Uterus (tissue), 2 donors: ENCODE results near the gene SLC35F6.

Experiments
- POLR2A ChIP-seq, 2 donors: fragments of 450-650 bp; IDR thresholded peaks; one replicate each; pipeline ENCODE4 v1.6.1; 2016; ENCODE audit warnings: antibody characterized with exemption in 2 of 2, mild to moderate bottlenecking in 1 of 2, moderate library complexity in 1 of 2
- TF ChIP-seq, protein P1 (sequence below), 4 experiments: fragments of 200-600 bp in 2 of 4; fragments of 450-650 bp in 2 of 4; sonication (generic) in 2 of 4; IDR thresholded peaks; one replicate each; pipeline ENCODE4 v1.5.1; 2016 to 2019; ENCODE audit warnings: antibody characterized with exemption in 4 of 4, mild to moderate bottlenecking in 2 of 4, moderate library complexity in 1 of 4

DNA sequence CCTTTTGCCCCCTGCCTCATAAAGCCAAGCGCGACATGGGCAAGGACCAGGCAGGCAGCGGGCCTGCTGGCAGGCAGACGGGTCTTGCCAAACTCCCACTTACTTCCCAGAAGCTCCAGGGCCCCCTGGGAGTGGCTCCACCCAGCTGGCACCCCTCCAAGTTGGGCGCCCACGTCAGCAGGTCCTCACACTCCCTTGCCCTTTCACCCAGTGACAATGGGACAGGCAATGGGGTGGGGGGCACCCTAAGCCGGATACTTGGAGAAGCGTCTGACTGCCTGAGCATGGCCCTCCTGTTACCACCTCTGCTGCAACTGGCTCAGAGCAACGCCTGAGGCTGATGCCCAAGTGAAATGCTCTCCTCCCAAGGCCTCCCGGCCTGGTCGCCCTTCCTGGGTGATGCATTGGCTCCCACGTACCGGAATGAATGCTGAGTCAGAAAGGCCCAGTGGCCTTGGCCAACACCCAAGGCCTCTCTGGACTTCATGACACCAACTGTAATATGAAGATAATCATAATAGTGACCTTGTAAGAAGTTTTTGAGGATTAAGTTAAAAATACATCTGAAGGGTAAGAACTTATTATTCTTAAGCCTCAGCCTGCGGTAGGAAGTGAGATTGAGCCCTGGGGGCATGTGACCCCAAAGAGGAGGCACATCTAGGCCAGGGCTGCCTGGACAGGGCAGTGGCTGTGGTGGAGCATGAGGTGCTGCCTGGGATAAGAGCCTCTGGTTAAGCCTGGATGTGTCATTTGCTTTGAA lies 39.9 kb upstream of the SLC35F6 start:
- TF ChIP-seq, protein P1, sequence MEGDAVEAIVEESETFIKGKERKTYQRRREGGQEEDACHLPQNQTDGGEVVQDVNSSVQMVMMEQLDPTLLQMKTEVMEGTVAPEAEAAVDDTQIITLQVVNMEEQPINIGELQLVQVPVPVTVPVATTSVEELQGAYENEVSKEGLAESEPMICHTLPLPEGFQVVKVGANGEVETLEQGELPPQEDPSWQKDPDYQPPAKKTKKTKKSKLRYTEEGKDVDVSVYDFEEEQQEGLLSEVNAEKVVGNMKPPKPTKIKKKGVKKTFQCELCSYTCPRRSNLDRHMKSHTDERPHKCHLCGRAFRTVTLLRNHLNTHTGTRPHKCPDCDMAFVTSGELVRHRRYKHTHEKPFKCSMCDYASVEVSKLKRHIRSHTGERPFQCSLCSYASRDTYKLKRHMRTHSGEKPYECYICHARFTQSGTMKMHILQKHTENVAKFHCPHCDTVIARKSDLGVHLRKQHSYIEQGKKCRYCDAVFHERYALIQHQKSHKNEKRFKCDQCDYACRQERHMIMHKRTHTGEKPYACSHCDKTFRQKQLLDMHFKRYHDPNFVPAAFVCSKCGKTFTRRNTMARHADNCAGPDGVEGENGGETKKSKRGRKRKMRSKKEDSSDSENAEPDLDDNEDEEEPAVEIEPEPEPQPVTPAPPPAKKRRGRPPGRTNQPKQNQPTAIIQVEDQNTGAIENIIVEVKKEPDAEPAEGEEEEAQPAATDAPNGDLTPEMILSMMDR (IDR thresholded peaks at IDR 0.05), result no peak
- peak in 1 of 2 donors; percentile 8 for TF ChIP-seq POLR2A (IDR thresholded peaks at IDR 0.05)
